Hepatocyte (in vitro differentiated cells): ENCODE data around the gene ITFG1.

Experiments
- EZH2 ChIP-seq: fragments of 200-600 bp; sonication (generic); IDR thresholded peaks from 2 replicates; pipeline ENCODE4 v1.6.1; 2016; ENCODE audit warnings: antibody characterized with exemption, mild to moderate bottlenecking, borderline replicate concordance
- TF ChIP-seq, protein P1 (sequence below): fragments of 200-600 bp; sonication (generic); IDR thresholded peaks from 2 replicates; pipeline ENCODE4 v1.5.1; 2016; ENCODE audit warnings: antibody characterized with exemption, mild to moderate bottlenecking; ENCODE audit not compliant: poor library complexity

GRCh38 chr16:47320546-47321310 lies 140.1 kb downstream of the ITFG1 start:
- TF ChIP-seq, protein P1, sequence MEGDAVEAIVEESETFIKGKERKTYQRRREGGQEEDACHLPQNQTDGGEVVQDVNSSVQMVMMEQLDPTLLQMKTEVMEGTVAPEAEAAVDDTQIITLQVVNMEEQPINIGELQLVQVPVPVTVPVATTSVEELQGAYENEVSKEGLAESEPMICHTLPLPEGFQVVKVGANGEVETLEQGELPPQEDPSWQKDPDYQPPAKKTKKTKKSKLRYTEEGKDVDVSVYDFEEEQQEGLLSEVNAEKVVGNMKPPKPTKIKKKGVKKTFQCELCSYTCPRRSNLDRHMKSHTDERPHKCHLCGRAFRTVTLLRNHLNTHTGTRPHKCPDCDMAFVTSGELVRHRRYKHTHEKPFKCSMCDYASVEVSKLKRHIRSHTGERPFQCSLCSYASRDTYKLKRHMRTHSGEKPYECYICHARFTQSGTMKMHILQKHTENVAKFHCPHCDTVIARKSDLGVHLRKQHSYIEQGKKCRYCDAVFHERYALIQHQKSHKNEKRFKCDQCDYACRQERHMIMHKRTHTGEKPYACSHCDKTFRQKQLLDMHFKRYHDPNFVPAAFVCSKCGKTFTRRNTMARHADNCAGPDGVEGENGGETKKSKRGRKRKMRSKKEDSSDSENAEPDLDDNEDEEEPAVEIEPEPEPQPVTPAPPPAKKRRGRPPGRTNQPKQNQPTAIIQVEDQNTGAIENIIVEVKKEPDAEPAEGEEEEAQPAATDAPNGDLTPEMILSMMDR, result no peak
- no peak for TF ChIP-seq EZH2
